Renal pelvis (tissue), 12 donors: ENCODE data around the gene ATG4D. TPM values are rescaled to one million over a fixed set of nuclear protein-coding genes. Genes with fewer than 3 reads are reported as not detected.
A peak's percentile ranks its signal among the peaks of the same experiment; 100 is the strongest.

Experiments
- DNase-seq: peaks from one replicate; pipeline ENCODE4 v3.0.0-alpha.2; 2013
- long read RNA-seq, 16 experiments: transcript quantifications; one replicate each; lab custom pipeline, GENCODE V29; 2026
- polyA plus RNA-seq, 3 donors: library from polyadenylated mRNA; unstranded; fragments of 120-200 nt; gene quantifications; one replicate each; pipeline ENCODE4 v1.2.1, GENCODE V29; 2013; ENCODE audit not compliant: insufficient read length in 3 of 3

The ATG4D gene
- 10 to 100 TPM; 34.8 to 39.1 (median 35.1) TPM for polyA plus RNA-seq
- long read RNA-seq, donor 1, partial matches to known transcripts, result 51 of 62 reads
- long read RNA-seq, donor 1, other reads (novel, unspliced or antisense), result 5 of 62 reads
- long read RNA-seq, donor 2, partial matches to known transcripts, result 10 of 17 reads
- long read RNA-seq, donor 2, other reads (novel, unspliced or antisense), result 0 of 17 reads
- long read RNA-seq, donor 3, partial matches to known transcripts, result 32 of 41 reads
- long read RNA-seq, donor 3, other reads (novel, unspliced or antisense), result 0 of 41 reads
- long read RNA-seq, donor 4, transcript ATG4D-201 (10 exons, 1,949 nt), result major isoform, 5 of 50 reads
- long read RNA-seq, donor 4, partial matches to known transcripts, result 40 of 50 reads
- long read RNA-seq, donor 4, other reads (novel, unspliced or antisense), result 0 of 50 reads
- long read RNA-seq, donor 5, partial matches to known transcripts, result 0 of 1 reads
- long read RNA-seq, donor 5, other reads (novel, unspliced or antisense), result 0 of 1 reads
- long read RNA-seq, donor 6, partial matches to known transcripts, result 14 of 28 reads
- long read RNA-seq, donor 6, other reads (novel, unspliced or antisense), result 7 of 28 reads
- long read RNA-seq, donor 7, transcript ATG4D-201 (10 exons, 1,949 nt), result major isoform, 8 of 11 reads
- long read RNA-seq, donor 7, partial matches to known transcripts, result 0 of 11 reads
- long read RNA-seq, donor 7, other reads (novel, unspliced or antisense), result 0 of 11 reads
- long read RNA-seq, donor 8, partial matches to known transcripts, result 0 of 4 reads
- long read RNA-seq, donor 8, other reads (novel, unspliced or antisense), result 0 of 4 reads
- long read RNA-seq, donor 9, transcript ATG4D-201 (10 exons, 1,949 nt), result major isoform, 7 of 100 reads
- long read RNA-seq, donor 9, partial matches to known transcripts, result 56 of 100 reads
- long read RNA-seq, donor 9, other reads (novel, unspliced or antisense), result 32 of 100 reads
- long read RNA-seq, donor 10, partial matches to known transcripts, result 9 of 15 reads
- long read RNA-seq, donor 10, other reads (novel, unspliced or antisense), result 0 of 15 reads
- long read RNA-seq, donor 11, transcript ATG4D-201 (10 exons, 1,949 nt), result major isoform, 5 of 15 reads
- long read RNA-seq, donor 11, partial matches to known transcripts, result 0 of 15 reads
- long read RNA-seq, donor 11, other reads (novel, unspliced or antisense), result 7 of 15 reads
- long read RNA-seq, donor 12, transcript ATG4D-201 (10 exons, 1,949 nt), result major isoform, 5 of 66 reads
- long read RNA-seq, donor 12, partial matches to known transcripts, result 58 of 66 reads
- long read RNA-seq, donor 12, other reads (novel, unspliced or antisense), result 0 of 66 reads
- long read RNA-seq, donor 13, partial matches to known transcripts, result 5 of 7 reads
- long read RNA-seq, donor 13, other reads (novel, unspliced or antisense), result 0 of 7 reads
- long read RNA-seq, donor 14, result 0 reads
- long read RNA-seq, donor 15, result 0 reads
- long read RNA-seq, donor 16, partial matches to known transcripts, result 39 of 42 reads
- long read RNA-seq, donor 16, other reads (novel, unspliced or antisense), result 0 of 42 reads

GRCh38 chr19:10543420-10544241 lies at the start of gene ATG4D:
Gene ATG4D (plus strand): TSS chr19:10543904. CDS start chr19:10544091, 187 bp downstream.
- DNase-seq, result peak; percentile 71

DNA sequence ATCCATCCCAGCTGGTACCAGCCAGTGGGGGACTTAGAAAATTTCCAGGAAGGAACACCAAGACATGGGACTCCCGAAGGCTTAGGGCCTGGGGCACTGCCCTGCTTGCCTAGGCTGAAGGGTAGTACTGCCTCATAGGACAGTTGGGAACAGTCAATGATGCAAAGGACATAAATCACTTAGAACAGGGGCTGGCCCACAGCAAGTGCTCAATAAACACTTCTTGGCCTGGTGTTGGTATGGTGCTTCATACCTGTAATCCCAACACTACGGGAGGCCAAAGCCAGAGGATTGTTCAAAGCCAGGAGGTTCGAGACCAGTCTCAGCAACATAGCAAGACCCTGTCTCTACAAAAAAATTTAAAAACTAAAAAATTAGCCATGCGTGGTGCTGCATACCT lies 46.3 kb upstream of the ATG4D start:
- no peak for DNase-seq

- no peak for DNase-seq
Observed at GRCh38 chr19:10499550-10500246, 44.0 kb upstream of the ATG4D start.

DNA sequence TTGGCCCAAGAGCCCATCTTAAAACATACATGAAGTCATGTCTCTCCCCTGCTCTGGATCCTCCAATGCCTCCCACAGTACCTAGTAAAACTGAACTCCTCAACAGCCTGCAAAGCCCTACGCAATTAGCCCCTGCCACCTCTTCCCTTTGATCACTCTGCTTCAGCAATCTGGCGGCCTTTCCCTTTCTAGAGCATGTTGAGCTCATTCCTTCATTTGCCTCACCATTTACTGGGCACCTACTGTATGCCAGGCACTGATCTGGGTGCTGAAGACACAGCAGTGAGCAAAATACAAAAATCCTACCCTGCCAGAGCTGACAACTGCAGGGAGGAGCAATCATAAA lies 43.5 kb upstream of the ATG4D start:
- no peak for DNase-seq

GRCh38 chr19:10501971-10502523 lies 41.7 kb upstream of the ATG4D start:
- DNase-seq, result peak; percentile 31

DNA sequence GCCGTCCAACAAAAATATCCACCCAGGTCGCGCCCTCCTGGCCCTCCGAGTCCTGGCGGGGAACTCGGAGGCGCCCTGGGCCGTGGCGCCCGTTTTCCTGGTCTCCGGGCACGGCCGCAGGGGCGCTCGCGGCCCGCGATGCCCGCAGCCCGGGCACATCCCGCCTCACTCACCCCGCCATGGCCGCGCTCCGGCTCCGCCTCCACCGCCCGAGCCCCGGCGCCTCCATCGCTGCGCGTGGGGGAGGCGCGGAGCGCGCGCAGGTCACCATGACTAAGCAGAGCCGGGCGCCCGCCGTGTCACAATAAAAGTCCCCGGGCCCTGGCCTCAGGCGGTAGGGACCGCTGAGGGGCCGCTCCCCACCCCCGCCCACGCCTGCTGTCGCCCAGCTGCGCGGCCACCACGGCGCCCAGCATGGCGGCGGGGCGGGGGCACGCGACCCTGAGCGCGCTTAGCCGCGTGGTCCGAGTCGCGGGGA lies 41.1 kb upstream of the ATG4D start:
- DNase-seq, result peak; percentile 95

GRCh38 chr19:10503002-10503789 lies 40.5 kb upstream of the ATG4D start, which contains the start of gene KEAP1:
Gene KEAP1 (minus strand): TSS chr19:10503356. CDS start chr19:10500033, 3,323 bp downstream.
- peak; percentile 41 for DNase-seq

- DNase-seq, result peak; percentile 38
Observed at GRCh38 chr19:10505583-10506229, 38.0 kb upstream of the ATG4D start.

DNA sequence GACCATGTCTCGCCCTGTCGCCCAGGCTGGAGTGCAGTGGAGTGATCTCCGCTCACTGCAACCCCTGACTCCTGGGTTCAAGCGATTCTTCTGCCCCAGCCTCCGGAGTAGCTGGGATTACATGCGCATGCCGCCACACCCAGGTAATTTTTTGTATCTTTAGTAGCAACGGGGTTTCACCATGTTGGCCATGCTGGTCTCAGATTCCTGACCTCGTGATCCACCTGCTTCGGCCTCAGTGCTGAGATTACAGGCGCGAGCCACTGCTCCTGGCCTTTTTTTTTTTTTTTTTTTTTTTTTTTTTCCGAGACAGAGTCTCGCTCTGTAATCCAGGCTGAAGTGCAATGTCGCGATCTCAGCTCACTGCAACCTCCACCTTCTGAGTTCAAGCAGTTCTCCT lies 35.7 kb upstream of the ATG4D start:
- no peak for DNase-seq

- no peak for DNase-seq
Observed at GRCh38 chr19:10508707-10509106, 35.0 kb upstream of the ATG4D start.

DNA sequence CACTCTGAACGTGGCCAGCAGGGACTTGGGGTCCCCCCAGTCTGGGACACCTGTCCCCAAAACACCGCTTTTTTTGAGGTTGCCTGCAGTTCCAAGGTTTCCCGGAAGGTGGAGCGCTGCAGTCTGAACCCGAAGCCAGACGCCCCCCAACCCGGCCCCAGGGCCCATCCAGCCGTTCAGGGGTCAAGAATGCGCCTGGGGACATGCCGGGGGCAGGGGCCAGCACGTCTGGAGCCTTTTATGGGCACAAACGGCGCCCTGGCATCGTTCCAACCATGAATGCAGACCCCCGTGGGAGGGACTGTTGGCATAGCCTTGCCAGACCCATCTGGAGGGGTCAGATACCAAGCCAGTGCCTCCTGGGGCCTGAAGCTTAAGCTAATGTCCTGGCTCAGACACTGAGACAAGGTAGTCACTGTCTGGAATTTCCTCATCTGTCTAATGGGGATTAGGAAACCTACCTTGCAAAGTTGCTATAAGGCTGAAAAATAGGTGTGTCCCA lies 33.4 kb upstream of the ATG4D start:
- no peak for DNase-seq

GRCh38 chr19:10513223-10513622 lies 30.5 kb upstream of the ATG4D start:
- DNase-seq, result no peak

DNA sequence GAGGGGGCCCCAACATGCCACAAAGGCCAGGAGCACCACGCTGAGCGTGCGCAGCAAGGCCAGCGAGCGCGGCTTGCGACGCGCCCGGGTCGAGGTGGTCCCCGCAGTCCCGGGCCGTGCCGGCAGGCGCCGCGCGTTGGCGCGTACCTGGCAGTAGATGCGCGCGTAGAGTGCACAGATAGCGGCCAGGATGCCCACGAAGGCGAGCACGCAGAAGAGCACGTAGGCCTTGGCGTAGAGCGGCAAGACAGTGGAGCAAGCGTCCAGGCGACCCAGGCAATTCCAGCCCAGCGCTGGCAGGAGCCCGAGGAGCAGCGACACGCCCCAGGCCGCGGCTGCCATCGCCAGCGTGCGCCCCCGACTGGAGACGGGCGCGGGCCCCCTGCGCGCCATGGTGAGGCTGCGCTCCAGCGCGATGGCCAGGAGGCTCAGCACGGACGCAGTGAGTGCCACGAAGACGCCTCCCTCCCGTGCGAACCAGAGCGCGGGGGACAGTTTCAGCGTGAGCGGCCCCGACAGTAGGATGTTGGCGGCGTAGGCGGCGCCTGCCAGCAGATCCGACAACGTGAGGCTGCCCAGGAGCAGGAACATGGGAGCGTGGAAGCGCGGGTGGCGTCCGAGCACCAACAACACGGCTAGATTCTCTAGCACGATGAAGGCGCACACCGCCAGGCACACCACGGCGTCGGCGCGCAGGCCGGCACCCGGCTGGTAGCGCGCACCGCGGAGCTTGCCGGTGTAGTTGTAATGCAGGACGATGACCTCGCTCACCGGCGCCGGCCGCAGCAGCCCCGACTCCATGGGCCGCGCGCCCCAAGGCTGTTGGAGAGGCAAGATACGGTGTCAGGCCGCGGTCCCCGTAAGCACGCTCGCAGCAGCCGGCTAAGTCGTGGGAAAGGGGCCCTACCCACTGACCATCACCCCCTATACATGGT lies 29.2 kb upstream of the ATG4D start:
- DNase-seq, result no peak

DNA sequence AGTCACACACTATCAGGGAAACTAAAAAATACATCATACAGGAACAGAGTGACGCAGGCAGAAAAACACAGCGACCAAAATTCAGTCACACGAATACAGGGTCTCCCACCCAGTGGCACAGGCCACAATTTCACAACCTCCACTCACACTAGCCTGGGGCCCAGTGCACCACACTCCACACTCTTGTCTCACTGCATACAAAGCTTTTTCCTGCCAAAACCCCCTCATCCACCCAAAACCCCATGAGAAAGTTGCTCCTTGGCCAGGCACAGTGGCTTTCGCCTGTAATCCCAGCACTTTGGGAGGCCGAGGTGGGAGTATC lies 27.7 kb upstream of the ATG4D start:
- DNase-seq, result no peak

DNA sequence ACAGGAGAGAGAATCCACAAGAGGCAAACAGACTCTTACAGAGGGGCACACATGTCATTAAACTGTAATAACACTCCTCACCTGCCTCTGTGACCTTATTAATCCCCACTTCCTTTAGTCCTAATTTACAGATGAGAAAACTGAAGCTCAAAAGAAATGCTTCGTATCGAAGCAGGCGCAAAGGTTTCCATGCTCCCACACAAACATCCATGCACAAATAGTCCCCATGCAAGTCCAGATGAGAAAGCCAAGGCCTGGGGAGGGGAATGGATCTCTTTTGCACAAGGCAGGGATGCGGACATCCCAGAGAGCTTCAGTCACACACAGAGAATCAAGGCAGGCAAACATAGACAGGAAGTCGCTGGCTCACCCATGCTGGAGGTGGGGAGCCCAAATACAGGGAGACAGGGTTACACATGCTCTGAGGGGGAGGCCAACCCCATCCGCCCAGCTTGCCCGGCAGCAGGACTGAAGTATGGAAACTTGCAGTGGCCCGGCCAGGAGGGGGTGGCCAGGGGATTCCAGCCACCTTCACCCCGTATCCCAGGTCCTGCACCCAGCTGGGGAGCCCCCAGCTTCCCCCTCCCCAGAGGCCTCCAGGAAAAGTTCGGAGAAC lies 26.9 kb upstream of the ATG4D start:
- no peak for DNase-seq

GRCh38 chr19:10517361-10517759 lies 26.3 kb upstream of the ATG4D start, which contains the start of gene S1PR5:
Gene S1PR5 (minus strand): TSS chr19:10517447. CDS start chr19:10515011, 2,436 bp downstream.
- DNase-seq, result no peak
